ENCODE results near the gene OBSCN. TPM values are rescaled to one million over a fixed set of nuclear protein-coding genes. Genes with fewer than 3 reads are reported as not detected.

OBSCN gene
- total and polyA plus RNA-seq, 4 donors: 0.54 to 5.6 (median 2.7) TPM

GRCh38 chr1:228217551-228218344 is 9.9 kb downstream of the OBSCN start:
- Histone ChIP-seq H3K4me1 (ENCODE audit: control insufficient read depth in 4 of 4, insufficient read depth in 4 of 4, low read length in 3 of 4) (peaks cover 0 to 4% (median 2%) of the 10 kb centered on the region in 4 donors), H3K36me3 (ENCODE audit: control insufficient read depth in 4 of 4, insufficient read depth in 3 of 4, low read depth in 1 of 4, low read length in 3 of 4) (no peaks in the 10 kb centered on the region), H3K27ac (ENCODE audit: low read depth in 1 of 2, low read length in 2 of 2) (no peak overlapping the region), H3K4me3 (ENCODE audit: low read depth in 1 of 3, low read length in 3 of 3) (no peak overlapping the region), H3K9ac (ENCODE audit: low read depth in 1 of 2, low read length in 2 of 2) (no peak overlapping the region), H3K9me3 (ENCODE audit: control insufficient read depth in 4 of 4, low read length in 3 of 4) (no peaks in the 10 kb centered on the region), H3K27me3 (ENCODE audit: control insufficient read depth in 4 of 4, insufficient read depth in 4 of 4, low read length in 3 of 4) (no peaks in the 10 kb centered on the region)
- 86% methylated on average over 14 of the region's 14 CpGs for WGBS
- no peak for DNase-seq (ENCODE audit: low spot score)
- TF ChIP-seq, protein P1, sequence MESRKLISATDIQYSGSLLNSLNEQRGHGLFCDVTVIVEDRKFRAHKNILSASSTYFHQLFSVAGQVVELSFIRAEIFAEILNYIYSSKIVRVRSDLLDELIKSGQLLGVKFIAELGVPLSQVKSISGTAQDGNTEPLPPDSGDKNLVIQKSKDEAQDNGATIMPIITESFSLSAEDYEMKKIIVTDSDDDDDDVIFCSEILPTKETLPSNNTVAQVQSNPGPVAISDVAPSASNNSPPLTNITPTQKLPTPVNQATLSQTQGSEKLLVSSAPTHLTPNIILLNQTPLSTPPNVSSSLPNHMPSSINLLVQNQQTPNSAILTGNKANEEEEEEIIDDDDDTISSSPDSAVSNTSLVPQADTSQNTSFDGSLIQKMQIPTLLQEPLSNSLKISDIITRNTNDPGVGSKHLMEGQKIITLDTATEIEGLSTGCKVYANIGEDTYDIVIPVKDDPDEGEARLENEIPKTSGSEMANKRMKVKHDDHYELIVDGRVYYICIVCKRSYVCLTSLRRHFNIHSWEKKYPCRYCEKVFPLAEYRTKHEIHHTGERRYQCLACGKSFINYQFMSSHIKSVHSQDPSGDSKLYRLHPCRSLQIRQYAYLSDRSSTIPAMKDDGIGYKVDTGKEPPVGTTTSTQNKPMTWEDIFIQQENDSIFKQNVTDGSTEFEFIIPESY (IDR thresholded peaks at IDR 0.05): no peak
- TF ChIP-seq, protein P2, sequence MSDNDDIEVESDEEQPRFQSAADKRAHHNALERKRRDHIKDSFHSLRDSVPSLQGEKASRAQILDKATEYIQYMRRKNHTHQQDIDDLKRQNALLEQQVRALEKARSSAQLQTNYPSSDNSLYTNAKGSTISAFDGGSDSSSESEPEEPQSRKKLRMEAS (IDR thresholded peaks at IDR 0.05): no peak
- TF ChIP-seq SP1 (IDR thresholded peaks at IDR 0.05): no peak
- no peak for TF ChIP-seq GABPA (IDR thresholded peaks at IDR 0.05 in 1 of 2, conservative IDR thresholded peaks at IDR 0.05 in 1 of 2)
- TF ChIP-seq REST (IDR thresholded peaks at IDR 0.05): no peak
- TF ChIP-seq JUND (IDR thresholded peaks at IDR 0.05): no peak
- no peak for TF ChIP-seq FOXA1 (IDR thresholded peaks at IDR 0.05)

- Histone ChIP-seq H3K4me3 (ENCODE audit: low read depth in 1 of 3, low read length in 3 of 3) (no peak overlapping the region), H3K9me3 (ENCODE audit: control insufficient read depth in 4 of 4, low read length in 3 of 4) (no peaks in the 10 kb centered on the region), H3K27ac (ENCODE audit: low read depth in 1 of 2, low read length in 2 of 2) (no peak overlapping the region), H3K9ac (ENCODE audit: low read depth in 1 of 2, low read length in 2 of 2) (no peak overlapping the region), H3K27me3 (ENCODE audit: control insufficient read depth in 4 of 4, insufficient read depth in 4 of 4, low read length in 3 of 4) (no peaks in the 10 kb centered on the region), H3K4me1 (ENCODE audit: control insufficient read depth in 4 of 4, insufficient read depth in 4 of 4, low read length in 3 of 4) (no peaks in the 10 kb centered on the region), H3K36me3 (ENCODE audit: control insufficient read depth in 4 of 4, insufficient read depth in 3 of 4, low read depth in 1 of 4, low read length in 3 of 4) (no peaks in the 10 kb centered on the region)
- no peak for DNase-seq (ENCODE audit: low spot score)
- TF ChIP-seq, protein P1 (IDR thresholded peaks at IDR 0.05): no peak
- TF ChIP-seq RAD21 (IDR thresholded peaks at IDR 0.05) (no peak), TAF1 (conservative IDR thresholded peaks at IDR 0.05) (no peak), FOXA1 (IDR thresholded peaks at IDR 0.05) (no peak), FOXA2 (IDR thresholded peaks at IDR 0.05) (no peak), GABPA (IDR thresholded peaks at IDR 0.05 in 1 of 2, conservative IDR thresholded peaks at IDR 0.05 in 1 of 2) (no peak), YY1 (IDR thresholded peaks at IDR 0.05) (no peak), RXRA (IDR thresholded peaks at IDR 0.05) (no peak), JUND (IDR thresholded peaks at IDR 0.05) (no peak), EGR1 (IDR thresholded peaks at IDR 0.05; ENCODE audit: low read depth in 2 of 2) (no peak), HNF4G (IDR thresholded peaks at IDR 0.05) (no peak)
- TF ChIP-seq, protein P3, sequence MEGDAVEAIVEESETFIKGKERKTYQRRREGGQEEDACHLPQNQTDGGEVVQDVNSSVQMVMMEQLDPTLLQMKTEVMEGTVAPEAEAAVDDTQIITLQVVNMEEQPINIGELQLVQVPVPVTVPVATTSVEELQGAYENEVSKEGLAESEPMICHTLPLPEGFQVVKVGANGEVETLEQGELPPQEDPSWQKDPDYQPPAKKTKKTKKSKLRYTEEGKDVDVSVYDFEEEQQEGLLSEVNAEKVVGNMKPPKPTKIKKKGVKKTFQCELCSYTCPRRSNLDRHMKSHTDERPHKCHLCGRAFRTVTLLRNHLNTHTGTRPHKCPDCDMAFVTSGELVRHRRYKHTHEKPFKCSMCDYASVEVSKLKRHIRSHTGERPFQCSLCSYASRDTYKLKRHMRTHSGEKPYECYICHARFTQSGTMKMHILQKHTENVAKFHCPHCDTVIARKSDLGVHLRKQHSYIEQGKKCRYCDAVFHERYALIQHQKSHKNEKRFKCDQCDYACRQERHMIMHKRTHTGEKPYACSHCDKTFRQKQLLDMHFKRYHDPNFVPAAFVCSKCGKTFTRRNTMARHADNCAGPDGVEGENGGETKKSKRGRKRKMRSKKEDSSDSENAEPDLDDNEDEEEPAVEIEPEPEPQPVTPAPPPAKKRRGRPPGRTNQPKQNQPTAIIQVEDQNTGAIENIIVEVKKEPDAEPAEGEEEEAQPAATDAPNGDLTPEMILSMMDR (IDR thresholded peaks at IDR 0.05; ENCODE audit: low read depth, low read length, missing input control): no peak
- TF ChIP-seq, protein P2 (IDR thresholded peaks at IDR 0.05): no peak
- 89% methylated on average over 14 of the region's 14 CpGs for WGBS
These were observed 10.8 kb downstream of the OBSCN start for GRCh38 chr1:228218513-228219244.
